Neural cell (in vitro differentiated cells): ENCODE measurements around the gene CCDC181. TPM values are rescaled to one million over a fixed set of nuclear protein-coding genes. Genes with fewer than 3 reads are reported as not detected.

Experiments
- H2AFZ ChIP-seq: fragments of 200-600, 300-800 bp; sonication (generic), shearing (Covaris generic); 2 replicates; pipeline ENCODE4 v1.6.0; 2014; ENCODE audit warnings: low read depth, mild to moderate bottlenecking, antibody characterized with exemption, low read length, moderate library complexity
- H3F3A ChIP-seq: fragments of 200-600 bp; shearing (Covaris generic); 2 replicates; pipeline ENCODE4 v1.6.1; 2016; ENCODE audit warnings: mild to moderate bottlenecking, moderate library complexity, mixed read lengths, antibody characterized with exemption, low read length; ENCODE audit not compliant: insufficient read depth, poor library complexity, severe bottlenecking
- H3K27ac ChIP-seq: fragments of 200-600, 300-800 bp; sonication (generic), shearing (Covaris generic); 2 replicates; pipeline ENCODE4 v1.5.1; 2014; ENCODE audit warnings: mild to moderate bottlenecking, low read length, moderate library complexity
- H3K27me3 ChIP-seq: fragments of 300-800, 200-600 bp; sonication (generic), shearing (Covaris generic); 2 replicates; pipeline ENCODE4 v1.6.0; 2014; ENCODE audit warnings: mild to moderate bottlenecking, low read depth, low read length, moderate library complexity; ENCODE audit not compliant: insufficient read depth
- H3K36me3 ChIP-seq: fragments of 300-800, 200-600 bp; sonication (generic), shearing (Covaris generic); 2 replicates; pipeline ENCODE4 v1.5.1; 2014; ENCODE audit warnings: mild to moderate bottlenecking, antibody characterized with exemption, low read length, moderate library complexity; ENCODE audit not compliant: insufficient read depth
- H3K4me2 ChIP-seq: fragments of 300-800, 200-600 bp; sonication (generic), shearing (Covaris generic); 2 replicates; pipeline ENCODE4 v1.6.0; 2014; ENCODE audit warnings: mild to moderate bottlenecking, low read length
- H3K4me3 ChIP-seq: fragments of 300-800, 200-600 bp; sonication (generic), shearing (Covaris generic); 2 replicates; pipeline ENCODE4 v1.5.1; 2014; ENCODE audit warnings: mild to moderate bottlenecking, low read length, moderate library complexity
- H3K79me2 ChIP-seq: fragments of 200-600 bp; shearing (Covaris generic); replicated peaks from 2 replicates; pipeline ENCODE4 v1.6.0; 2014; ENCODE audit warnings: mild to moderate bottlenecking, low read length, moderate library complexity; ENCODE audit not compliant: insufficient read depth
- H3K9ac ChIP-seq: fragments of 300-800, 200-600 bp; sonication (generic), shearing (Covaris generic); 2 replicates; pipeline ENCODE4 v1.6.1; 2016; ENCODE audit warnings: mild to moderate bottlenecking, low read length, mixed read lengths
- H3K9me2 ChIP-seq: fragments of 200-600 bp; shearing (Covaris generic); 2 replicates; pipeline ENCODE4 v1.6.1; 2016; ENCODE audit warnings: mild to moderate bottlenecking, low read length, mixed read lengths; ENCODE audit not compliant: insufficient read depth
- H3K9me3 ChIP-seq: fragments of 200-600, 300-800 bp; sonication (generic), shearing (Covaris generic); 2 replicates; pipeline ENCODE4 v1.6.1; 2016; ENCODE audit warnings: mild to moderate bottlenecking, mixed run types, low read length, moderate library complexity, mixed read lengths
- H4K20me1 ChIP-seq: fragments of 200-600 bp; shearing (Covaris generic); 2 replicates; pipeline ENCODE4 v1.6.1; 2016; ENCODE audit warnings: mild to moderate bottlenecking, mixed run types; ENCODE audit not compliant: insufficient read depth
- CTCF ChIP-seq: fragments of 450-650 bp; IDR thresholded peaks from 2 replicates; pipeline ENCODE4 v1.5.1; 2014; ENCODE audit warnings: antibody characterized with exemption, mild to moderate bottlenecking, moderate library complexity; ENCODE audit not compliant: poor library complexity, severe bottlenecking
- EP300 ChIP-seq: fragments of 450-650 bp; conservative IDR thresholded peaks from 2 replicates; pipeline ENCODE4 v1.6.1; 2014; ENCODE audit warnings: antibody characterized with exemption, mild to moderate bottlenecking, moderate library complexity; ENCODE audit not compliant: poor library complexity, severe bottlenecking
- EZH2 ChIP-seq: fragments of 200-600, 300-800 bp; shearing (Covaris generic), sonication (generic); IDR thresholded peaks from 2 replicates; pipeline ENCODE4 v1.6.1; 2014; ENCODE audit warnings: antibody characterized with exemption, low read length, borderline replicate concordance, mild to moderate bottlenecking; ENCODE audit not compliant: insufficient read depth, poor library complexity, severe bottlenecking
- MXI1 ChIP-seq: fragments of 450-650 bp; conservative IDR thresholded peaks from 2 replicates; pipeline ENCODE4 v1.6.1; 2014; ENCODE audit warnings: antibody characterized with exemption, mild to moderate bottlenecking; ENCODE audit not compliant: poor library complexity, severe bottlenecking
- POLR2AphosphoS5 ChIP-seq: IDR thresholded peaks from 2 replicates; pipeline ENCODE4 v1.6.1; 2012
- RAD21 ChIP-seq: fragments of 450-650 bp; conservative IDR thresholded peaks from 2 replicates; pipeline ENCODE4 v1.6.1; 2014; ENCODE audit warnings: antibody characterized with exemption, mild to moderate bottlenecking, moderate library complexity
- REST ChIP-seq: IDR thresholded peaks from 2 replicates; pipeline ENCODE4 v1.6.1; 2012; ENCODE audit warnings: borderline replicate concordance
- SMC3 ChIP-seq: fragments of 450-650 bp; conservative IDR thresholded peaks from 2 replicates; pipeline ENCODE4 v1.6.1; 2014; ENCODE audit warnings: antibody characterized with exemption, mild to moderate bottlenecking, moderate library complexity; ENCODE audit not compliant: poor library complexity
- TAF1 ChIP-seq: IDR thresholded peaks from 2 replicates; pipeline ENCODE4 v1.6.1; 2012; ENCODE audit warnings: low read depth
- polyA minus RNA-seq: library from RNA; depleted of rRNA, polyadenylated mRNA; stranded (reverse); fragments of >200 nt; gene quantifications from 2 replicates; pipeline ENCODE4 v1.2.3, GENCODE V29; 2014
- polyA plus RNA-seq: library from polyadenylated mRNA; depleted of rRNA; stranded (reverse); fragments of >200 nt; gene quantifications from 2 replicates; pipeline ENCODE4 v1.2.3, GENCODE V29; 2014

Gene CCDC181
- polyA plus RNA-seq (11.2 and 14.7 TPM in 2 replicates), polyA minus RNA-seq (7.5 and 11.7 TPM in 2 replicates)

GRCh38 chr1:169427081-169427641, at the start of gene CCDC181:
CCDC181 (minus strand) TSS chr1:169427474; CDS start chr1:169424927, 2,547 bp downstream.
- no peaks in the 10 kb centered on the region for H3K9me3 ChIP-seq
- H3K27ac ChIP-seq = peak within 1 kb of the TSS; percentile 69
- no peaks in the 10 kb centered on the region for H3K27me3 ChIP-seq

More at GRCh38 chr1:169427081-169427641, at the start of gene CCDC181:
- Histone ChIP-seq H4K20me1 (no peaks in the 10 kb centered on the region), H3K9ac (peak within 1 kb of the TSS; percentile 70), H3K9me2 (no peaks in the 10 kb centered on the region), H3K4me3 (peak within 1 kb of the TSS; percentile 73), H3K36me3 (no peaks in the 10 kb centered on the region), H2AFZ (peak within 1 kb of the TSS; percentile 80), H3K4me2 (peak within 1 kb of the TSS; percentile 82), H3K79me2 (peaks cover 13% of the 10 kb centered on the region), H3F3A (no peaks in the 10 kb centered on the region)
- TF ChIP-seq SMC3 (peak; percentile 66), EP300 (peak; percentile 60), POLR2AphosphoS5 (peak; percentile 60), RAD21 (peak; percentile 58), CTCF (no peak), EZH2 (no peak), MXI1 (peak; percentile 94), TAF1 (peak; percentile 73), REST (peak; percentile 34)
